Measurements from ENCODE around the gene ZNF407.

- no peak for TF ChIP-seq CTCF (IDR thresholded peaks at IDR 0.05; ENCODE audit: low read depth, low read length, poor library complexity, severe bottlenecking)
- no peak for TF ChIP-seq EZH2phosphoT487 (IDR thresholded peaks at IDR 0.05; ENCODE audit: borderline replicate concordance, low read length)
Measured at GRCh38 chr18:75108579-75109318, 511.1 kb downstream of the ZNF407 start.
